Measurements from ENCODE around the gene SLC22A14.
"Not testable (repeated sequence)": the region's sequence is repeated elsewhere in the genome, so short reads cannot be mapped to it uniquely, and the experiment has no call there.

SLC22A14 gene

DNA sequence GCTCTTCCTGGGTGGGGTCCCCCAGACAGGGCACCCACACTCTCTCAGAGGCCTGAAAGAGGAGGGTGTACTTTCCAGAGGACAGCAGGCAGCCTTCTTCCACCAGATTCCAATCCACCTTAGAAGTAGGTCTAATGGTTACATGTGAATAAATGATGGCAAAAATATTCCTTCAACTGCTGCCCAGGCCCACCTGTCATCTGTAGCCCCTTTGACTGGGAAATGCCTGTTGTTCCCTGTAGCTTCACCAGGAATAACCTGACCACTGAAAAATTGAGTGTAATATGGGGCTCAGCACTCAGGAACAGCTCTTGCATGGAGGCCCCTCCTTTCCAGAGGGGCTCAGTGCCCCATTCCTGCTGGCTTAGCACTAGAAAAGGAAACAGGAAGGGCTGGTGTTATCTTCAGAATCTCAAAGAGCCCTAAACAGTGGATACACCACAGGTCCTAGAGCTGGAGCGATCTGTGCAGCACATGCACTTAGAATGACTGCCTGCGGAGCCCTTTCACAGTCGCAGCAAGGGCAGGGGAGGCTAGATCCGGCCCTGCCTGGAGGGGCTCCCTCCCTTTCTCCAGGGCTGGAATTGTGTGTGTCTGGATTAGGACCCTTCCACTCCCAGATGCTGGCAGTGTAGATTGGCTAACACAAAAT lies 32.1 kb downstream of the SLC22A14 start:
- DNase-seq (ENCODE audit: low read depth) = no peak

DNA sequence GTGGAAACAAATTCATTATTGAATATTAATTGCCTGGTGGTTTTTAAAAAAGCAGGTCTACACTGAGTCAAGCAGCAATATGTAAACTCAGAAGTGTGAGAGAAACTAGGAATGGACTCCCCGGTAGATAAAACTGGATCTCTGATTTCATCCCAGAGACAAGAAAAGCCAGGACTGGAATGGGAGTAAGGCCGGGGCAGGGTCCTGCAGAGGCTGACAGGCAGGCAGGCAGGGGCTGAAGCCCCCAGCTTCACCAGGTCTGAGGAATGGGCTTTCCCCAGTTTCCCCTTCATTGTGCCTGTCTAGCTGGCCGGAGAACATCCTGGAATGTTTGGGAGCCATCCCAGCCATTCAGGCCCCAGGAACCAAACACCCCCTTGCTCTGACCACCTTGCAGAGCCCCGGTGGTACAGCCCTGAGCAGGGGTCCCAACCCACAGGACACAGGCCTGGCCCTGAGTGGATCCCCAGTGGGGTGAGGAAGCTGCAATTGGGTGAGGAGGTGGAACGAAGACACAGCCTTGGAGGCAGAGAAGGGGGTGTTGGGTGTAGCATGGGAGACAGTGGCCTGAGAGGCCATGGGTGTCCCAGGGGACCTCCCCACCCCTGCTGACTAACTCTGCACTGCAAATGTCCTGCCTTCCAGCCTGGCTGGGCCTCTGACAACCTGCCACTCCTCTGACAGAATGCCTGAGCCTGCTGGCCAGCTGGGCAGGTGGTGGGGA lies 32.8 kb downstream of the SLC22A14 start:
- no peak for DNase-seq (ENCODE audit: low read depth)

DNA sequence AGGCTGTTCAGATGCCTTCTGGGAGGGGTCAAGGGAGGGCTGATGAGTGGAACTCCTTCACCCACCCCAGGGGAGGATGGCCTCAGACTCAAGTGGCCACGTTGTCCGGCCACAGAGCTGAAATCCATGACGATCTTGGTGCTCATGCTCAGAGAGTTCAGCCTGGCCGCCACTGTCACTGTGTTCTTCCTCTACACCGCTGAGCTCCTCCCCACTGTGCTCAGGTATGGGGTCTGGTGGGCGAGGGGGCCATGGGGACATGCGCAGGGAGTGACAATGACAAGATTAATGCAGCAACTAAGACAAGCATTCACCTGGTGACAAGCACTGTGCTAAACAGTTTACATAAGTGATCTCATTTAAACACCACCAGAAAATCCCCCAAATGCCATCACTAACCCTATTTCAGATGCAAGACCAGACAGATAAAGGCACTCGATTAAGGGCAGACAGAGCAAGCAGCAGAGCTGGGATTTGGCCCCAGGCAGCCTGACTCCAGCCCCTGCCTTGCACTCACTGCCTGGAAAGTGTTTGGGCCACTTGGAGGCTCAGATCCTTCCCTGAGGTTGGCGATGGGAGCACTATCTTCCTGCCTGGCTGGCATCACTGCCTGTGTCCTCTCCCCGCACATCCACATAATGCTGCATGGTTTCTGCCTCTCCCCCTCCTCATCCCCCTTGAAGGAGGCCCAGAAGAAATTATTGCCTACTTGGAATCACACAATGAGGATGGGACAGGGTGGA lies 33.6 kb downstream of the SLC22A14 start:
- no peak for DNase-seq (ENCODE audit: low read depth)

DNA sequence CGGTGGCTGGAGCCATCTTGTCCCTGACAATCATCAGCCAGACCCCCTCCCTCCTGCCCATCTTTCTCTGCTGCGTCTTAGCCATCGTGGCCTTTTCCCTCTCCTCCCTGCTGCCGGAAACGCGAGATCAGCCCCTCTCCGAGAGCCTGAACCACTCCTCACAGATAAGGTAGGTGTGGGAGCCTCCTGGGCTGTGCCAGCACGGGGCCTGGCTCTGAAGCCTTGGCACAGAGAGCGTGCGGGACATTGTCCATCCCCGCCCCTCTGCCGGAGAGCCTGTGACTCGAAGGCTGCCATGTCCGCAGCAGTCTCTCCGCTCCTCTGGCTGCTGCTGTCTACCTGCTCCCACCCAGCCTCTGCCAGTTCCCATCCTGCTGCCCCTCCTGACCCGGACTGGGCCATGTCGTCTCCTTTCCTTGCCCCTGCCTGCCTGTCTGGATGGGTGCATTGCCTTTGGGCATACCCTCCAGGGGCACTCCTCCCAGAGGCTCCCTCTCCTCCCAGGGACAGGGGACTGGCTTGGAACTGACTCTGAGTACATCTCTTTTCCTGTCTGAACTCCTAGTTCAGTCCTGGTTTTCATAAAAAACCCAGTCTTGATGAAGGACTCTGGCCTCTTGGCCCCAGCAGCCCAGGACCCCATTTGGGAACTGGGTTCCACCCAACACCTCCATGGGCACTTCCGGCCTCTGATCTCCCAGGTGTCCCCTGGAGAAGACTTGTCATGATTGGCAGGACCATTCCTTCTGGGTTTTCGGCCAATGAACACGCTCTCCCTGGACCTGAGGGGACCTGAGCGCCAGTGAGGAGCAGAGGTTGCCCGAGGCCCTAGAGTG lies 34.5 kb downstream of the SLC22A14 start:
- DNase-seq (ENCODE audit: low read depth) = no peak

DNA sequence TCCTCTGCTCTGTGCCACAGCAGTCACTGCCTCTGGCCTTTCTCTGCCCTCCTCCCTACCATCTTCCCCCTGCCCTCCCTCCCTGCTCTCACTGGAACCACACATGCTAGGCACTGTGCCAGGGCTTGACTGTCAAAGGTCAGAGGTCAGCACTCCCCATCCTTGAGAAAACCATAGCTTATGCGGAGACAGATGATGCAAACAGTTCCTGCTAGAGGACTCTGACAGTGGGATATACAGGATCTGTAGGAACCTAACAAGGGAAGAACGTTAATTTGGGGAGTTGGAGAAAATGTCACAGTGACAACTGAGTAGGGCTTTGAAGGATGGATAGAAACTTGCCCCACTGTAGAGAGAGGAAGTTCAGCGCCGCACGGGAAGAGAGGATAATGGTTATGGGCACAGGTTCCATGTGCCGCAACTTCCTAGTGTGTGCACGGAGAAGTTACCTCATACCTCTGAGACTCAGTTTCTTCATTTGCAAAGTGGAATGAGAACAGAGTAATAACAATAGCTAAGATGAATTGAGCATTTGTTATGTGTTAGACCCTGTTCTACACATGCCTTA lies 35.2 kb downstream of the SLC22A14 start:
- no peak for DNase-seq (ENCODE audit: low read depth)

DNA sequence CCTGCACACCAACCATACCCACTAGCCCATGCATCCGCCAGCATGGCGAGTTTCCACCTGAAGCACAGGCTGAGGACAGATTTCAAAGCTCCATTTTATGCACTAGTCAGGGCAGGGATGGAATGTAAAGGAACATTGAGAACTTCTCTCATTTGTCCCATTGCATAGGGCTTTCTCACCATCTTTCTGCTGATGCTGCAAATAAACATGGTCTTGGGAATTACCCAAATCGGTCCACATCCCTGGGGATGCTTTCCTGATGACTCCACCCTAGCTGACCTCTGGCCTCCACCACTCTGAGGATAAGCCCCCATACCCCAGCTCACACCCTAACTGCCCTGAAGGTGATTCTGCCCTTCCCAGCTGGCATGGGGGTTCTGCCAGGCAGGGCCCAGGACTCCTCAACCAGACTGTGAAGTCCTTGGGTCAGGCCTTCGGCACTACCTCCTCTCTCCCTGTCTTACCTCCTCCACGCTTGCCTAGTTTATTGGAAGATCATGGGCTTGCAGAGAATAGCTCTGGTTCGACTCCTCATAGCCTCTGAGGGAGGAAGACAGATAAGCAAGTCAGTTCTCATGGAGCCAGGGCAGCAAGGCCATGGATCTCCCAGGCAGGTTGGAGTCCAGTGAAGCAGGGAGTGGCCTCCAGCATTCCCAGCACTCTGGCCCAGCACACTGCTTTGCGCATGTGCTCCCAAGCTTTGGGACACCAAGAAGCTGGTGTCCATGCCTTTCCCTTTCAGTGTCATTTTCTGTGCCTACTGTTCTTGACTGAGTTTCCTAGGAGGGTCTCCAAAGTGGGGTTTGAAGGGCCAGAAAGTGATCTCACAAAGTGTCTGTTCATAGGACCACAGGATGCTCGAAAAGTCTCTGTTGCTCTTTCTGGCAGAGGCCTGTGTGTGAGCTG lies 36.9 kb downstream of the SLC22A14 start:
- DNase-seq (ENCODE audit: low read depth) = no peak

DNA sequence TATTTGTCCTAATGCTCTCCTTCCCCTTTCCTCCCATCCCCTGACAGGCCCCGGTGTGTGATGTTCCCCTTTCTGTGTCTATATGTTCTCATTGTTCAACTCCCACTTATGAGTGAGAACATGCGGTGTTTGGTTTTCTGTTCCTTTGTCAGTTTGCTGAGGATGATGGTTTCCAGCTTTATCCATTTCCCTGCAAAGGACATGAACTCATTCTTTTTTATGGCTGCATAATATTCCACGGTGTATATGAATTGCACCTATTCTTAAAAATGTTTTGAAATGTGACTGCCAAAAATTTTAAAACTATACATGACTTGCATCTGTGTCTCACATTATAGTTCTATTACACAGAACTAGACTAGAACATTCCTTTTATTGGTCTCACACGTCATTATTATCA lies 38.5 kb downstream of the SLC22A14 start:
- DNase-seq (ENCODE audit: low read depth) = not testable (repeated sequence)

DNA sequence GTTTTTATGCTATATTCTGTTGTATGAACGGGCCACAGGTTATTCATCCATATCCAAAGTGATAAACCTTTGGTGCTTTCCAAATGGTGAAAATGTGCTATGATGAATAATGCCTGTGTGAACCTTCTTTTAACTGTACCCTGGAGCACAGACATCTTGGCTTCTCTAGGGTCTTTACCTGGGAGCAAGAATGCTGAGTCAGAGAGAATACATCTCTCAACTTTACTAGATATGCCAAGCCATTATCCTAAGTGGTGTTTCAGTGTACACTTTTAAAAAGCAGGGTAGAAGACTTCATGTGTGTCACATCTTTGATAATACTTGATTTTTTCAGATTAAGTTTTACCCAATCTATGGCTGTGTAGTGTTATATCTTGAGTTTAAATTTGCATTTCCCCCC lies 41.0 kb downstream of the SLC22A14 start:
- no peak for DNase-seq (ENCODE audit: low read depth)

DNA sequence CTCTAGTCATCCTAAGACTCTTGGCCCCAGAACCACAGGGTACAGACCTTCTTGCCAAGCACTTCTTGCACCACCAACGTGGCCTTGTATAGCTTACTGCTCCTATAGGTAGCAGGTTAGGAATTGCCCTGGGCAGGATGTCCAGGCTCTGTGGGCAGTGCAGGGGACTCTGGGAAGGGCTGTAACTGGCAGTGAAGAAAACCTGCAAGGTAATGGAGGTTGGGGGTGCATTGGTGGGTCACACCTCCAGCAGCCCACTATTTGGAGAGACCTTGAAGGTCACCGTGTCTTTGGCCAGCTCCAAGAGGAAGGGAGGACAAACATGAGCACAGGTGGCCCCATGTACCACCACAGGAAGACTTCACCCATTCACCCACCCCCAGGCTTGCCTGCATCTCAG lies 43.2 kb downstream of the SLC22A14 start:
- no peak for DNase-seq (ENCODE audit: low read depth)

DNA sequence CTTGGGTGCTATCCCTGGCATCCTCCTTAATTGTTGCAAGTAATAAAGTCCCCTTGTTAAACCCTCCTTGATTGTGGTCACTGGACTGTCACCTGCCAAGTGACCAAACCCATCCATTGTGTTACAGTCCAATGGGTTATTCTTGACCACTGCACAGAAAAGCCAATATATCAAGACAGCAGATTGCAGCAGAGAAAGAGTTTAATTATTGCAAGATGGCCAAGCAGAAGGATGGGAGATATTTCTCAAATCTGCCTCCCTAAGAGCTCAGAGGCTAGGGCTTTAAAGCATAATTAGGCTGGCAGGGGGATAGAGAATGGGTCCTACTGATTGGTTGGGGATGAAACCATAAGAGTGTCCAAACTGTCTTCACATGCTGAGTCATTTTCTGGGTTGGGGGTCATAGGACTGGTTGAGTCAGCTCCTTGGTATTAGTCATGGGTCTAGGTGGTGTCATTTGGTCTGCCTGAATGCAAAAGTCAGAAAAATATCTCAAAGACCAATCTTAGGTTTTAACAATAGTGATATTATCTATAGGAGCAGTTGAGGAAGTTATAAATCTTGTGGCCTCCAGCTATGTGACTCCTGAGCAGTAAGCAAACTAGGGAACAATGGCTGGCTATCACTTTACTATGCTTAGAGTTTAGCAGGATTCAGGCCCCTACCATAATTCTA lies 45.4 kb downstream of the SLC22A14 start:
- no peak for DNase-seq (ENCODE audit: low read depth)

DNA sequence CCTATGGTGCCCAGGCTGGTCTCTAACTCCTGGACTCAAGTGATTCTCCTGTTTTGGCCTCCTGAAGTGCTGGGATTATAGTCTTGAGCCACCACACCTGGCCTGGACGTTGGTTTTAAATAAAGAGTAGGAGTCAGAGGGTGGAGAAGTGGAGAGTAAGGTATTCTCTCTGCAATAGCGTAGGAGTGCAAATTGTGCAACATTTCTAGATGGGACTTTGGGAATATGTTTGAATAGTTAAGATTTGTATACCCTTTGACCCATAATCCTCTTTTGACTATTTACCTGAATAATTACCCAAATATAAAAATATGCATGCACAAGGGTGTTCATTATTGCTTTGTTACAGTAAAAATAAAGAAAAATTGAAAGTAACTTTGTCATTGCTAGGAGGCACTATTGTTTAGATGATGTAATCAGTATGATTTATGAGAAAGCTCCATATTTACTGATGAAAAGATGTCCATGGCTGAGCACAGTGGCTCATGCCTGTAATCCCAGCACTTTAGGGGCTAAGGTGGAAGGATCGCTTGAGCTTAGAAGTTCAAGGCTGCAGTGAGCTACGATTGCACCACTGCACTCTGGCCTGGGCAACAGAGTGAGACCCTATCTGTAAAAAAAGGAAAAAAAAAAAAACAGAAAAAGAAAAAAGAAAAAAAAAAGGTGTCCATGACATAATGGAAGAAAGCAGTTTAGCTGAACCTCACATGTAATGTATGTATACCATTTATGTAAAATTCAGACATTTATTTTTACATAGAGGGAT lies 49.3 kb downstream of the SLC22A14 start:
- no peak for DNase-seq (ENCODE audit: low read depth)

DNA sequence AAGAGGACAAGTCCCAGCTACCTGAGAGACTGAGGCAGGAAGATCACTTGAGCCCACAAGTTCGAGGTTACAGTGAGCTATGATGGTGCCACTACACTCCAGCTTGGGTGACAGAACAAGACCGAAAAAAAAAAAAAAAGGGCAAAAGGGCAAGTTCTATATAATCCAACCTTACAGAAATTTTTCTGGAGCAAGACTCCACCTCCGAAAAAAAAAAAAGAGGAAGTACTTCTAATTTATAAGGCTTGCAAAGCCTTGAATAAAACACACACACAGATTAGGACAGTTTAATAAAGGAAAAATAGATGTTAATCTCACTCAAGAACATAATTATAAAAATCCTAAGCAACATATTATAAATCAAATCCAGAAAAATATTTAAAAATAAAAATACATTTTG lies 50.1 kb downstream of the SLC22A14 start:
- DNase-seq (ENCODE audit: low read depth) = no peak

DNA sequence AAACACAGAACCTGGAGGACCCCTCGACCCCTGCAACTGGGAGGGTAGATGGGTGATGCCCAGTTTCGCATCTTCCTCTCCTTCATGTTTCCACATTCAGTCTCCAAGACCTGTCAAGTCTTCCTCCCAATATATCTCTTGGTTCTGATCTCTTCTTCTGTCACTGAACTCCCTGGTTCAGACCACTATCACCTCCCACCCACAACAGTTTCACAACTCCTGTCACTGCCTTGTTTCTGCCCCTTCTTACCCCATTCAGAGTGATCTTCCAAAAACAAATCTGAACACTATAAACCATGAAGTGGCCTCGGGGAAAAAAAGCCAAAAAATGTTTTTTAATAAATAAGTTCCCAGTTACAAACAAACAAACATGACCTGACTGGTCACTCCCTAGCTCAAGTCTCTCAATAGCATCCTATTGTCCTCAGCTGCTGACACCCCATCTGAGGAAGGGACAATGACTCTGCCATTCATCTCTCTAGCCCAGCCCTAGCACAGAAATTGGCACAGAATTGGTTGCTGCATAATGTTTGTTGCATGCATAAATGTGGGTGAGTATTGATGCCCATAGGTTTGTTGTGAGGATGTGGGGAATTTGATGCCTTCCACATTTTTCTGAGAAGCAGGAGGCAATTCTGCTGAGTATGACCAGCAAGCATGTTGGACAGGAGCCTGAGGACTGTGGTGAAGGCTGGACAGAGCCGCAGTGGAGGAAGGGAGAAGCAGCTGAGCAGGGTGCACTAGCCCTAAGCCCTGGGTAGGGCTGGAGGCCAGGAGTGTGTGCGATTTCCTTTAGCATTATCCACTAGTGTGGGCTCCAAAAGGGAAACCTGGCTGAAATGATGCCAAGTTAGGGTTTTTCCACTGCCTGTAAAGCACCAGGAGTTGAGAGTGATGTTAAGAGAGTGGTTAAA lies 52.3 kb downstream of the SLC22A14 start:
- no peak for DNase-seq (ENCODE audit: low read depth)

DNA sequence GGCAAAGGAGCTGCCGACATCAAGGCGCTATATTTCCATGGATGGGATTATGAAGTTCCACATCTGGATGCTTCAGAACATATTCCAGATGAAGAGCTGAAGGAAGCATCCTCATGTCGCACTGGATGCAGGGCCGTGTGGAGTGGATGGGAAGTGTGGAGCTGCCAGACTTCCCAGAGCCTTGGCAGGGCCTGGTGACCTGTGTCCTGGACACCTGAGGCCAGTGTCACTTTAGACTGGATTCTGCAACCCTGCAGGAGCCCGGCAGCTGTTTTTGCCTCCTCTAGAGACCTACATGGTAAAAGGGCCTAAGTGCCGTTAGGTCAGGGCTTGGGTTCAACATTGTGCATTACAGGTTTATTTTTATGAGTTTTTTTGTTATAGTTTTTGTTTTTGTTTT lies 53.2 kb downstream of the SLC22A14 start:
- DNase-seq (ENCODE audit: low read depth) = no peak

DNA sequence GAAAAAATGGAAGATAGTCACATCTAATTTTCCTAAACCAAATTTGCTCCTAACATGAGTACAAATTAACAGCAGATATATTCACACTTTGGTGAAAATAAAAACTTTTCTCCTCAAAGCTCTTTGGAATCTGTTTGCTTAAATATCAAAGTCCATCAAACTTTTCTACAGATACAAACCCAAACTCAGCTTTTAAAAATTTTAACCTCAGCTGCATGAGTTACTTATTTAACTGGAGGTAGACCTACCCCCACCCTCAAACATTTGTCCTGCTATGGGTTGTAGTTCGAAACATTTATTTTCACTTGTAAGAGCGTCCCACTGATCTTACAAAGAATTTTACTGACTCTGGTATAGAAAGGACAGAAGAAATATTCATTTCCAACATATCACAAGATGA lies 55.6 kb downstream of the SLC22A14 start:
- DNase-seq (ENCODE audit: low read depth) = no peak

DNA sequence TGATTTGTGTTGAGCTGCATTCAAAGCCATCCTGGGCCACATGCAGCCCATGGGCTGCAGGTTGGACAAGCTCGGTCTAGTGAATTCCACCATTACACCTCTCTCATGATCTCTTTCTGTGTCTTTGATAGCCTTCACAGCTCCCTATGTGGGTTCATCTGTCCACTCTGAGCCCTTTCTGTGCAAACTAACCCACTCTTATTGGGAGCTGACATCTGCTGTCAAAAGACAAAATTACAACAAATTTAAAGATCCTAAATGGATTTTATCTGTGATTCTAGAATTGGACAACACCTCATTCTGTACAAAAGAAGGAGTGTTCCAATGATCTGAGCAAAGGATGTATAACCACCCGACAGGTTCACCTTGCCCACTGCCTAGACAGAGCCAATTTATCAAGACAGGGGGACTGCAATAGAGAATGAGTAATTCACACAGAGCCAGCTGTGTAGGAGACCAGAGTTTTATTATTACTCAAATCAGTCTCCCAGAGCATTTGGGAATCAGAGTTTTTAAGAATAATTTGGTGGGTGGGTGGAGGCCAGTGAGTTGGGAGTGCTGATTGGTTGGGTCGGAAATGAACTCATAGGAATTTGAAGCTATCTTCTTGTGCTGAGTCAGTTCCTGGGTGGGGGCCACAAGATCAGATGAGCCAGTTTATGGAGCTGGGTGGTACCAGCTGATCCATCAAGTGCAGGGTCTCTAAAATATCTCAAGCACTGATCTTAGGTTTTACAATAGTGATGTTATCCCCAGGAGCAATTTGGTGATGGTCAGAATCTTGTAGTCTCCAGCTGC lies 61.9 kb downstream of the SLC22A14 start:
- no peak for DNase-seq (ENCODE audit: low read depth)

DNA sequence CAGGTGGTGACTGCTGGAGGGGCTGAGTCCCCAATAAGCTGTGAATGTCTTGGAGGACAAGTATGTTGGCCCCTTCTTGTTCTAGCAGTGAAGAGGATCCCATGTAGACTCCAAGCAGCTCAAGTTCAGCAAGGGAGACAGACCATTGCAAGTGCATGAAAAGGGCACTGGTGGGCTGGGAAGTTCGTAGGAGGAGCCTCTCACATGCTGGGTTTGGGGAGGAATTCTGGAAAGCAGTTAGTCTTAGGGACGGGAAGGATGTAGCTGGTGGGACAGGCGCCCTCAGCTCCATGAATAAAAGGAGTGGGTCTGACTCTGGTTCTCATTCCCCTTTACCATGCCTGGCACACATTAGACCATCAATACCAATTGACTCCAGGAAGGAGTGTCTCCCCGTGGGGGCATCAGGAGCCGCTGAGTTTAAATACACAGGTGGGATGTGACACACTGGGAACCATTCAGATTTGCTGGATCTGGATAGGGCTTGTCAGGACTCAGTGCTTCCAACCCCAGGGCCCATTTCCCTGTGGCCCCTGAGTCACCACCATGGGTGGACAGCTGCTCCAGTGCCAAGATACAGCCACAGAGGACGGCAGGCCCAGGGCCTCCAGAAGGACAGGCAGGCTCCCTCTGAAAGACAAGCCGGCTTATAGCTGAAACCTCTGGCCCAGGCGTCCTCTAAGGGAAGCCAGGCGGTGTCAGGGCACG lies 63.9 kb downstream of the SLC22A14 start:
- DNase-seq (ENCODE audit: low read depth) = no peak

All from activated T-cell treated with anti-CD3 and anti-CD28 coated beads for 48 hours (primary cell).